GM21447 (cell line): ENCODE results near the gene PRSS57.
"Not testable (repeated sequence)": the region's sequence is repeated elsewhere in the genome, so short reads cannot be mapped to it uniquely, and the experiment has no call there.

Source experiments
- ATAC-seq: cut with Tn5 transposase; IDR thresholded peaks from one replicate; pipeline ENCODE4 v1.9.1; 2021; ENCODE audit not compliant: unreplicated experiment

The PRSS57 gene

GRCh38 chr19:723714-724113 is 28.5 kb upstream of the PRSS57 start:
- ATAC-seq = no peak

- ATAC-seq = no peak
Observed at GRCh38 chr19:723247-723646, 28.0 kb upstream of the PRSS57 start.

DNA sequence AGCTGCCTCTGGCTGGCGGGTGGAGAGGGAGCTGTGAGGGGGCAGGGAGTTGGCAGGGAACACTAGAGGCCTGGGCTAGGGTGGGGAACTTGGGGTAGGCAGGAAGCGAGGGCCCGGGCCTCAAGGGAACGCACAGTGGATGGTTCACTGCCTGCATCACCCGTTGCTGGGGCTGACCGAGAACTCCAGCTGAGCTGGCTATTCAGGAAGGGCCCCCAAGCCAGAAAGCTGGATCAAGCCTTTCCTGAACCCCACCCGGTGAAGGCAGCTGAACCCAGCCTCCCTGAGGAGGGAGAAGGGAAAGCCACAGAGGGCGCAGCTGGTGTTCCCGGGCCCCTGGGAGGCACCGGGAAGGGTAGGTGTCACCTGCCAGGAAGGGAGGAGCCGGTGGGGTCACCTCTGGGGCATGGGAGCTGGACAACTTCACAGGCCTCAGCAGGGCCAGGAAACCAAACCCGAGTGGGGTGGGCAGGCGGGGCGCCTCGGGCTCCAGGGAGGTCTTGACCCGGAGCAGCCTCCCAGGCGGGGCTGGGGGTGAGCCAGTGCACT is 27.4 kb upstream of the PRSS57 start:
- no peak for ATAC-seq

GRCh38 chr19:720345-721160 is 25.3 kb upstream of the PRSS57 start:
- no peak for ATAC-seq

DNA sequence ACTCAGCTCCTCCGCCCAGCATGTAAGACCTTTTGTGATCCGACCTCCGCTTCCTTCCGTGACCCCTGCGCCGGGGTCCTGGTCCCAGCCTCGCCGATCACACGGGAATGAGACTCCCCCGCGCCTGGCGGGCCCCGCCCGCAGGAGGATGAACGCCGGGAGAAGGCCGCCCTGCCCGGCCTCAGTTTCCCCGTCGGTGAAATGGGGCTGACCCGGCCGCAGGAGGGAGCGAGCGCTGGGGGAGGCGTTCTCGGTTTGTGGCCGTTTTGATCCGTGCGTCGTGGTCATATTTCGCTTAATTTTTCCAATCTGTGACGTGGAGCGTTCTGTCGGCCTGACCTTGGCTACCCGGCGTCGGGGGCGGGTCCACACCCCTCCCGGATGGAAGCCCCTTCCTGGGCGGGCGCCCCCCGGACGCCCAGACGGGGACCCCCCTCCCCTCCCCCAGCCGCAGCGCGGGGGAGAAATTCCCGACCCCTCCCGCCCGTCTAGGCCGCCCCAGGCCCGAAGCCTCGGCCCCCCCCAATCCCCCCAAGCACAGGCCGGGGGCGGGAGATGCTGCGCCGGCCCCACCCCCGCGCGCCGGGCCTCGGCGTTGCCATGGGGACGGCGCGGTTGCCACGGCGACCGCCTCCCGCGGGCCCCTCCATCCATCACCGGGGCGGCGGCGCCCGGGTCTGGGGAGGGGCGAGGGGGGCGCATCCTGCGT is 24.5 kb upstream of the PRSS57 start:
- ATAC-seq = no peak

- ATAC-seq = no peak
Observed at GRCh38 chr19:718991-719512, 23.8 kb upstream of the PRSS57 start.

DNA sequence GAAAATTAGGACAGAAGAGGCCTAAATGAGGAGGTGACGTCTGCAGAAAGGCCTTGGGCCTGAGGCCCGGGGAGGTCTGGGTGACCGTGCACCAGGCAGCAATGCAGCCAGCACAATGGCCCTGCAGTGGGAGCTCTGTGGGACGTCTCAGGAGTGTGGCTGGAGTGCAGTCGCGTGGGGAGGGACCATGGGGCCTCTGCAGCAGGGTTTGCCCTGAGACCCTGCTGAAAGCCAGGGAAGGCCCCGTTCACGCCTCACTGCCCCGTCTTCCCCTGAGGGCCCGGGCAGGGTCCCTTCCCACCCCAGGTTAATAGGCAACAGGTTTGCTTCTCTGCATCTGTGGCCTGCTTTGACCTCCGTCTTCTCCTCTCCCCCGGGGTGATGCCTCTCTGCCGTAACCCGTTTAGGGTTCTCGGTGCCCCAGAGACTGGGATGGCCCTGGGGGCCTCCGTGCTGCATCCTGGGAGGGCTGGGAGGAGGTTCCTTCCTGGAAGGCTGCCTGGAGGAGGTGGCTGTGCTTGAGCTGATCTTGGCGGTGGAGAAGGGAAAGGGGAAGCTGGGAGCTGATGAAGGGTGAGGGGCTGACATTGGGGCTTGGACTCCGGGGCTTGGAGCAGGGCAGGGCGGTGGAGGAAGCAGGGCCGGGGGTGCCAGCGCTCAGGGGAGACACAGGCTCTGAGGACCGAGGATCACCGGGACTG is 23.1 kb upstream of the PRSS57 start:
- ATAC-seq = no peak

DNA sequence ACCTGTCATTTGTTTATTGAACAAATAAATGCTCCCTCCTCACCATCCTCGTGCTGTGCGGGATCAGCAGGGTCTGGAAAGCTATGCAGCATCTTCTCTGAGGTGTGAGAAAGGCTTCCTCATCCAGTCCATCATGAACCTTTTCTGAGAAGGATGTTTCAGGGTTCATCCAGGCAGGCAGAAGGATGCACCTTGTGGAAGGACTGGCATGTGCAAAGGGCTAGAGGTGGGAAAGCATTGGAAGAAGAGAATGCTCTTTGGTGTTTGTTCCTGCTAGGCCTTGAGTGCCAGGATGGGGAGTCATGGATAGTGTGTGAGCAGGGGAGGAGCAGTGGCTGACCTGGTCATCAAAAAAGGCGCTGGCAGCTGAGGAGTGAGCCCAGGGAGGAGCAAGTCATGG is 20.1 kb upstream of the PRSS57 start:
- ATAC-seq = no peak

DNA sequence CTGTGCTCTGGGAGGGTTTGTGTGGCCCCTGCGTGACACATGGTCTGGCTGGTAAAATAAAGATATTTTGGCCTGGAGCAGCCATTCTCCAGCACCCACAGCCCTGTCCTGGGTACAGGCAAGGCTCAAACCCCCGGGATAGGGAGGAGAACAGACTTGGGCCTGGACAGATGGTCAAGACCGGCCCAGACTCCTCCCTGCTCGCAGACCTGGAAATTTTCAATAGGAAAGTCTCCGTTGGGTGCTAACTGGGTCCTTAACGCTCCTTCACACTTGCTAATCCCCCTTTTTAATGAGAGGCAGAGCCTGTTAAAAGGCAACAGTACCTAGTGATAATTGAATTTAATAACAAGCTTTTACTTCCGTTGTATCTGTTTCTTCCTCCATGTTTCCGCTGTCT is 16.0 kb upstream of the PRSS57 start:
- ATAC-seq = no peak

GRCh38 chr19:710767-711166 is 15.5 kb upstream of the PRSS57 start:
- no peak for ATAC-seq

DNA sequence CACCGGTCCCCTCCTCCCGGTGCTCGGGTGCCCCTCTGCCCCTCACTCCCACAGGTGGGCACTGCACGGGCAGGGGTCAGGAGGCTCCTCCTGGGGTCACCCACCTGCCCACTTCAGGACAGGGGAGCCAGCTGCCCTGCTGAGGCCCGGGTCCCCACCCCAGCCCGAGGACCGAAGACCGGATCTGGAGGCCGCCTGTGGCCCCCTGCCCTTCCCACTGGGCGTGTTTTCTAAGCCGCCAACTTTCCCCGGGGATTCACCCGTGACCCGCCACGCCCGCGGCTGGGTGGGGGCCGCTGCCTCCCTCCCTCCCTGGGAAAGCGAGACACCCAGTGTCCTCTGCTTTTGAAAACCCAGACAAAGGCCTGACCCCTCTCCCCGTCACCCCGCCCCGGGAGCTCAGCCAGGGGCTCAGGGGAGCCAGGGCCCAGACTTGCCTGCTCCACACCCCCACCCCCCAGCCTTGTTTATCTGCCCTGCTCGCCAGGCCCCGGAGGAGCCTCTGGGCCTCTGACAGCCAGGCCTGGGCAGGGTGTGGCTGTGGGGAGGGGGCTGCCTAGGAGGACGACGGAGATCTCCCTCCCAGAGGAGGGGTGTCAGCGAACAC is 14.8 kb upstream of the PRSS57 start:
- no peak for ATAC-seq

DNA sequence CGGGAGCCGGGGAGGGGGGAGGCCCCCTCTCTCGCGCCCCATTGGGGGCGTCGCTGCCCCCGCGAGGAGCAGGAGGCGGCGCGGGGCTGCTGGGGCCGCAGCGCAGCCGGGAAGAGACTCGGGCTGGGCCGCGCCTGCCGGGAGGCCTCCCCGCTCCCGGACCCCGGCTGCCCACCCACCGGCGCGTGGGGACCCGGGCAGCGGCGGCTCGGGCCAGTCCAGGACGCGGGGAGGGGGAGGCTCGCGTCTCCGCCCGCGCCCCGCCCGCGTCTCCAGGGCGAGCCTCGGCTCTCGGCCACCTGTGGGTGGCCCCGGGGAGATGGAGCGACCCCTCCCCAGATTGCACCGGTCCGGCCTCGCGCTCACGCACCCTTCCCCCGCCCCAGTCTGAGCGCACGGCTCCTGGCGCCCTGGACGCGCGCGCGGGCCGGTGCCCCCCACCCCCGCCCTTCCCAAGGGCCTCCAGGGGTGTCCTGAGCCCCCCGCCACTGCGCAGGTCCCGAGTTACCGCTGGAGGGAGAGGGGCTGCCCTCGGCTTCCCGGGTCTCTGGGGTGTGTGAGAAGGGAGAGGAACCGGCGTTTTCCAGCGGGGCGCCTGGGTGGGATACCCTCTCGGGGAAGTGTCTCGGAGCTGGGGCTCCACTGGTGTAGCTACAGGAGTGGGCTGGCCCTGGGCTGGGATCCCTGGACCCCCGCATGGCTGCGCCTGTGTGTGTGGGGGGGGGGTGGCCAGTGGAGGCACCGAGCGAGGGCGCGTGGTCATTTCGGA is 14.1 kb upstream of the PRSS57 start:
- ATAC-seq = no peak

- ATAC-seq = no peak
Observed at GRCh38 chr19:708154-709143, 13.2 kb upstream of the PRSS57 start, which contains the start of gene PALM. TSS of gene PALM (plus strand) at chr19:708935. CDS start at chr19:709147, 212 bp downstream.

DNA sequence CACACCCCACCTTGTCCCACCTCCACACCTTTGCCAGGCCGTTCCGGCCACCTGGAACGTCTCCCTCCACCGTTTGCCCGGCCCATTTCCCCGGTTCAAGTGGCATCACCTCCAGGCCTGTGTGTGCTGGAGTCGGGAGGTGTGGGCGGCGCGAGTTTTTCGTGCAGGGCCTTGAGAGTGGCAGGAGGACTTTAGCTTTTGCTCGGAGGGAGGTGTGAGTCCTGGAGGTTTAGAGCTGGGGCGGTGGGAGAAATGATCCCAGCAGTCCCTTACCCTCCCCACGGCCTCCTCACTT is 9.1 kb upstream of the PRSS57 start:
- no peak for ATAC-seq

DNA sequence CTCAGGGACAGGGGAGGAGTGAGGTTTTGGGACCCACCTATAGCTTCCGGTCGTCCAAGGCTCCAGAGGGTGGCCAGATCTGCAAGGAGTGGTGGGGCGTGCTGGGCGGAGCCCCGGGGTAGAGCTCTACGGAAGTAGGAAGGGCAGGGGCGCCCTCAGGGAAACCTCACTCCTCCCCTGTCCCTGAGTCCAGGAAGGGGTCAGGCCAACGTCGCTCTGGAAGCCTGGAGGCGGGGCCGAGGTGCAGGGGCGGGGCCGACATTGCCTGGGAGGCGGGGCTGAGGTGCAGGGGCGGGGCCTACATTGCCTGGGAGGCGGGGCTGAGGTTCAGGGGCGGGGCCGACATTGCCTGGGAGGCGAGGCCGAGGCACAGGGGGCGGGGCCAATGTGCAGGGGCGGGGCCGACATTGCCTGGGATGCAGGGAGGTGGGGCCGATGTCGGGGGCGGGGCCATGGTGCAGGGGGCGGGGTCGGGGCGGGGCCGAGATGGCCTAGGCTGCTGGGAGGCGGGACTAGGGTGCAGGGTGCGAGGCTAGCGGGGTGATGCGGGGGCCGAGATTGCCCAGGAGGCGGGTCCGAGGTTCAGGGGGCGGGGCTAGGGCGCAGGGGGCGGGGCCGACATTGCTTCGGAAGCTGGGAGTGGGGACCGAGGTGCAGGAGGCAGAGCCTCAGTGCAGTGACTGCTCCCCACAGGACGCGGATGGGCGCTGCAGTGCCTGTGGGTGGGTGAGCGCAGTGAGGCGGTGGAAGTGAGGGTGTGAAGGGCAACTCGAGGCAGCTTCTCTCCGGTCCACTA is 8.6 kb upstream of the PRSS57 start:
- ATAC-seq = no peak

DNA sequence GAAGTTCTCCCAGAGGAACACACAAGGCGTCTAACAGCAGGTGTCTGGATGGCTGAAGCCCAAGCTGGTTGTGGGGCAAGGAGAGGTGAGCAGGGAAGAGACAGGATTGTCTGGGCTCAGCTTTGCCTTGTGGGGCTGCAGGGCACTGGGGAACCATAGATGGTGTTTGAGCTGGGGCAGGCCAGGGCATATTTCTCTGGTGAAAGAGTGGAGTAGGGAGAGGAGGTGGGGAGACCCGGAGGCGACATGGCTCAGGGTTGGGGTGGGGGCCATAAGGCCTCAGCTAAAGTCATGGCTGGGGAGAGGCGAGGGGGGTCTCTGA is 8.0 kb upstream of the PRSS57 start:
- ATAC-seq = no peak

- ATAC-seq = not testable (repeated sequence)
Observed at GRCh38 chr19:702847-703246, 7.6 kb upstream of the PRSS57 start.

- ATAC-seq = not testable (repeated sequence)
Observed at GRCh38 chr19:699885-700284, 4.6 kb upstream of the PRSS57 start.
